Fibroblast of the aortic adventitia (primary cell): ENCODE measurements around the gene PPP1R37. TPM values are rescaled to one million over a fixed set of nuclear protein-coding genes. Genes with fewer than 3 reads are reported as not detected.
"Not testable (repeated sequence)": the region's sequence is repeated elsewhere in the genome, so short reads cannot be mapped to it uniquely, and the experiment has no call there.

Experiments
- DNase-seq: peaks from one replicate; pipeline ENCODE4 v3.0.0-alpha.2; 2010; ENCODE audit warnings: low read depth
- H3K4me3 ChIP-seq: 2 replicates; pipeline ENCODE4 v1.5.1; 2011; ENCODE audit warnings: low read depth, mild to moderate bottlenecking, control low read depth, low read length, moderate library complexity
- CTCF ChIP-seq: IDR thresholded peaks from 2 replicates; pipeline ENCODE4 v1.5.1; 2011; ENCODE audit warnings: mild to moderate bottlenecking, low read length, control low read depth, inconsistent platforms; ENCODE audit not compliant: insufficient read depth
- total RNA-seq: library from RNA; depleted of rRNA; stranded (reverse); fragments of >200 nt; gene quantifications from 2 replicates; pipeline ENCODE4 v1.2.3, GENCODE V29; 2012; ENCODE audit warnings: low replicate concordance

The PPP1R37 gene
- total RNA-seq, 1 donor = 28.0 TPM

GRCh38 chr19:45104658-45105349 lies 11.8 kb downstream of the PPP1R37 start:
- H3K4me3 ChIP-seq = no peak overlapping the region
- no peak for TF ChIP-seq CTCF
- no peak for DNase-seq

DNA sequence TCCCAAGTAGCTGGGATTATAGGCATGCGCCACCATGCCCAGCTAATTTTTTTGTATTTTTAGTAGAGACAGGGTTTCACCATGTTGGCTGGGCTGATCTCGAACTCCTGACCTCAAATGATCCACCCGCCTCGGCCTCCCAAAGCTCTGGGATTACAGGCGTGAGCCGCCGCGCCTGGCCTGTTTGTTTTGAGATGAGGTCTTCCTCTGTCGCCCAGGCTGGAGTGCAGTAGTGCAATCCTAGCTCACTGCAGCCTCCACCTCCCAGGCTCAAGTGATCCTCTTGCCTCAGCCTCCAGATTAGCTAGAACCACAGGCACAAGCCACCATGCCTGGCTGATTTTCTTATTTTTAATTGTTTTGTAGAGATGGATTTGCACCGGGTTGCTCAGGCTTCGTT lies 13.4 kb downstream of the PPP1R37 start:
- not testable (repeated sequence) for H3K4me3 ChIP-seq, DNase-seq

GRCh38 chr19:45107621-45108150 lies 14.7 kb downstream of the PPP1R37 start:
- DNase-seq = no peak
- H3K4me3 ChIP-seq = no peak overlapping the region
- no peak for TF ChIP-seq CTCF

DNA sequence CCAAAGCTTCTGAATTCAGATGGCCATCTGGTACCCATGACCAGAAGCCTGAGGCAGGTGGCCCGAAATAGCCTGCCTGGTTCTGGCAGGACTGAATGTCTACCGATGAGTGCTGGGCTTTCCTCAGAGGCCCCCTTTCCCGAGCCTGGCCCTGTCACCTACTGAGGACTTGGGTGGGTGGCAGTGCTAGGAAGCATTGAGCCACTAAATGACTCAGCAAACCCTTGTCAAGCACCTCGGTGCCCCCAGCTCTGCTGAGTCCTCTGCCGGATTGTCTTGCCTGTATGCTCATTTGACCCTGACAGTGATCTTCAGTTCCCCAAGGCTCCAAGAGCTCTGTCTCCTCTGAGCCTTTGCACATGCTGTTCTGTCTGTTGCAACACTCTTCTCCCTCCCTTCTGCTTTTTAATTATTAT lies 17.9 kb downstream of the PPP1R37 start:
- DNase-seq = no peak
- TF ChIP-seq CTCF = no peak
- H3K4me3 ChIP-seq = no peak overlapping the region

DNA sequence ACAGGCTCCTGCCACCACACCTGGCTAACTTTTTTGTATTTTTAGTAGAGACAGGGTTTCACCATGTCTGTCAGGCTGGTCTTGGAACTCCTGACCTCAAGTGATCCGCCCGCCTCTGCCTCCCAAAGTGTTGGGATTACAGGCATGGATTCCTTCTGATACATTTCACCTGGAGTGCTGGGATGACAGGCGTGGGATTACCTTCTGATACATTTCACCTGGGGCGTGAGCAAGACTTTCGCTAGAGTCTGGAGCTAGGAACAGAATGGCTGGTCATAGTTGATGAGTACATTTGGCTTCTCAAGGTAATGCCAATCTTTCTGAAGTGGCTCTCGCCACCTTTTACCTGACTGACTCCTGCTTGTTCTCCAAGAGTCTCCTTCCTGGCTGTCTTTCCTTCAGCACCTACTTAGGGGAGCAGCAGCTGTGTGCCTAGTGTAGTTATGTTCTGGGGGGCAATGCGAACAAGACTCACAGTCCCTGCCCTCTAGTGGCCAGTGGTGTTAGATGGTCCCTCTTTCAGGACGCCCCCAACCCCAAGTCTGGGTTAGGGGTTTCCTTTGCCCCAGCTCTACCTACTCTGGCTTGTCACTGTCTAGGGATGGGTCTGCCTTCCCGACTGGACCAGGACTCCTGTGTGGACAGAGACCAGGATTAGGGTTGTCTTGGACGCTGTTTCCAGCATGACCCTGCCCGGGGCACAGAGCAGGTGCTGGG lies 19.3 kb downstream of the PPP1R37 start:
- H3K4me3 ChIP-seq = no peak overlapping the region
- no peak for DNase-seq
- no peak for TF ChIP-seq CTCF

DNA sequence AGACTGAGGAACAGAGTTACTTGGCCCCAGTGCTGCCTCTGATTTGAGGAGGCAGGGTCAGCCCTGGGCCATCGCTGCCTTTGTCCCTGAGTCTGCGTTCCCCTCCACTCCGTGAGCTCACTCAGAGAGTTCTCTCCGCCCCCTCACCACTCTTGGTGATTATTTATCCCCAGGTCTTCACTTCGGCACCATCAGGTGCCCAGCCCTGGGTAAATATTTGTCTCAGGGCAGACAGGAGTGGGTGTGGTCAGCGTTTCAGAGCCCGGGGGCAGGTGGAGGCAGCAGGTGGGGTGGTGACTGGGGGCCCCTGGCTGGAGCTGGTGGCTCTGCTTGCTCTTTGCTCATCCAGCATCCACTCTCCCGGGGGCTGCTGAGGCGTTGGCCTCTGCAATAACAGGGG lies 20.6 kb downstream of the PPP1R37 start:
- H3K4me3 ChIP-seq = no peak overlapping the region
- DNase-seq = no peak
- no peak for TF ChIP-seq CTCF

DNA sequence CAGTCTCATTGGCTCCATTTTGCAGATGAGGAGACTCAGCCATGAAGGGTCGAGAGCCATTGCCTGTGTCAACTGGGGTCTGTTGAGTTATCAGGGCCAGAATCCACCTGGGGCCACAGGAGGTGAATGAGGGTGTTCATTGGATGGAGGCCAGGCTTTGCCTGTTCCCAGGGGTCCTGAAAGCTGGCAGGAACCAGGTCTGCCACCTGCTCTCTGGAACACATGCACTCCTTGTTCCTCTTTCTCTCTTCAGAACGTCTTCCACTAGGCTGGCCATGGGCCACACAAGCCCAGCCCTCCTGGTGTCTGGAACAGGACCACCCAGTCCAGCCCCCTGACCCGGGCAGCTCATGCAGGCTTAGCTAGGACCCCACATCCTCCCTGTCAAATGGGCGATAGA lies 21.1 kb downstream of the PPP1R37 start:
- TF ChIP-seq CTCF = no peak
- no peak overlapping the region for H3K4me3 ChIP-seq
- no peak for DNase-seq
